ENCODE measurements around the gene SMURF1. TPM values are rescaled to one million over a fixed set of nuclear protein-coding genes. Genes with fewer than 3 reads are reported as not detected.

The SMURF1 gene
- total and polyA plus RNA-seq, 2 of the 8 experiments (the other 6 are each of a cell fraction or from before 2014, with no cell fraction given), result 9.6 to 24.5 TPM

DNA sequence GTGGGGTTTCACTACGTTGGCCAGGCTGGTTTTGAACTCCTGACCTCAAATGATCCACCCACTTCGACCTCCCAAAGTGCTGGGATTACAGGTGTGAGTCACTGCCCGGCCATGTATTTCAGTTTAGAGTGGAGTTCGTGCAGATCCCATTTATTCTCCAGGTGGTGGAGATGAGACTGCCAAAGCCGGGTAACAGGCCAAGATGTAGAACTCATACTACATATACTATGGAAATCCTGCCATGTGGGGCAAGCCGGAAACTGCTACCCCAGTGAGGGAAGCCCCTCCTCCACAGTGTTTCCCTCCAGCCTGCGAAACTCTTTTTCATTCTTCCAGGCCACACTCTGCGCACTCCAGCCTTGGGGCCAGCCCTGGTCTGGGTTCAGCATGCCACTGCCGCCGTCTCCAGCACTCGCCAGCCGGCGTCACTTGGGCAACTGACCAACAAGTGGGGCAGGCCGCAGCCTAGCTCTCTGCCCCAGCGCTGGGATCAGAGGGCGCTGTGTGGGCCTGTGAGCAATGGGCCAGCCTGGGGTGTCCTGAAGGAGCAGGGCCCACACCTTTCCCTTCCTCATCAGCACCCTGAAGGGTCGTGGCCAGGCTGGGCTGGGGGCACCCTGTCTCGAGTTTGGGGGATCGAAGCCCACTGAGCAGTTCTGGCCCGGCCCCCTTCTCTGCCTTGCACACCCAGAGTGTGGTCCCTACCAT is 143.6 kb downstream of the SMURF1 start:
- no peak overlapping the region for H3K56ac ChIP-seq (replicated peaks; ENCODE audit: insufficient read length, low read depth, low read length)
- no peaks in the 10 kb centered on the region for H3K9me3 ChIP-seq (ENCODE audit: insufficient read depth in 2 of 2, low read depth in 1 of 2, low read length in 1 of 2)
- H4K5ac ChIP-seq (ENCODE audit: insufficient read length, low read depth, low read length), result no peak overlapping the region
- no peak overlapping the region for H3K27ac ChIP-seq (ENCODE audit: low read depth, low read length)
- H3K23ac ChIP-seq (ENCODE audit: insufficient read length), result no peak overlapping the region
- DNase-seq (ENCODE audit: low read depth in 1 of 2, low spot score in 2 of 2) (no peak), FAIRE-seq (no peak)
- H2AFZ ChIP-seq (ENCODE audit: low read length), result no peak overlapping the region
- no peak overlapping the region for H3K4ac ChIP-seq (replicated peaks; ENCODE audit: insufficient read length, low read depth, low read length)
- no peak overlapping the region for H3K4me3 ChIP-seq (ENCODE audit: extremely low read depth in 1 of 4, insufficient read depth in 2 of 4, low read depth in 3 of 4, low read length in 4 of 4)
- no peak overlapping the region for H2AK5ac ChIP-seq (ENCODE audit: low read depth, low read length)
- ChIA-PET POLR2A (ENCODE audit: partially characterized antibody) (interaction anchor here (1.4 kb wide), 1 partner anchor 33 kb away, joined by 3 read pairs; no protein-coding TSS in a partner anchor), CTCF (ENCODE audit: partially characterized antibody) (interaction anchor here (1.0 to 1.9 kb wide), 3 partner anchors 8 to 364 kb away, joined by 3 to 4 read pairs (median 3); no protein-coding TSS in a partner anchor)
- no peak overlapping the region for H2BK12ac ChIP-seq (ENCODE audit: low read depth, low read length)
- no peak overlapping the region for H2BK15ac ChIP-seq (ENCODE audit: low read length)
- no peak overlapping the region for H3K14ac ChIP-seq (ENCODE audit: insufficient read length)
- H3K79me2 ChIP-seq (ENCODE audit: control insufficient read depth in 1 of 2, insufficient read depth in 2 of 2, low read length in 2 of 2), result no peaks in the 10 kb centered on the region
- H4K91ac ChIP-seq (replicated peaks; ENCODE audit: insufficient read length, low read length), result no peak overlapping the region
- H4K20me1 ChIP-seq (replicated peaks in 1 of 2; ENCODE audit: control insufficient read depth in 1 of 2, insufficient read depth in 2 of 2, low read length in 2 of 2), result peaks cover 0 to 5% of the 10 kb centered on the region in 2 experiments
- WGBS, 2 experiments (ENCODE audit: extremely low coverage in 1 of 2, insufficient coverage in 1 of 2, insufficient read length in 1 of 2, insufficient replicate concordance in 2 of 2, low coverage in 1 of 2, low lambda C conversion rate in 2 of 2, missing lambda C conversion rate in 1 of 2), result 91% methylated on average over 20 of the region's 20 CpGs; no CpG with 5 or more reads in 1 of the 2 experiments
- H3K9ac ChIP-seq (replicated peaks in 1 of 4; ENCODE audit: extremely low read depth in 1 of 4, low read depth in 3 of 4, low read length in 3 of 4), result no peak overlapping the region
- no peak overlapping the region for H2BK20ac ChIP-seq (ENCODE audit: low read length)
- no peak overlapping the region for H3K18ac ChIP-seq (ENCODE audit: extremely low read depth, low read length)
- H2BK120ac ChIP-seq (replicated peaks; ENCODE audit: low read depth, low read length), result no peak overlapping the region
- H2BK5ac ChIP-seq (ENCODE audit: low read depth, low read length), result no peak overlapping the region
- no peak overlapping the region for H3K4me2 ChIP-seq (ENCODE audit: insufficient read depth in 1 of 2, low read depth in 2 of 2, low read length in 2 of 2)
- no peak overlapping the region for H4K8ac ChIP-seq (ENCODE audit: extremely low read depth, insufficient read depth, low read length)
- H3K79me1 ChIP-seq (ENCODE audit: low read depth, low read length), result no peaks in the 10 kb centered on the region
- H3K27me3 ChIP-seq (replicated peaks in 1 of 4; ENCODE audit: control insufficient read depth in 3 of 4, extremely low read depth in 1 of 4, insufficient read depth in 3 of 4, low read length in 3 of 4), result no peaks in the 10 kb centered on the region
- peaks cover 12 to 44% (median 35%) of the 10 kb centered on the region in 4 experiments; a peak in 5 of 8 replicates for H3K36me3 ChIP-seq (ENCODE audit: control insufficient read depth in 2 of 4, insufficient read depth in 4 of 4, low read length in 3 of 4)
- no peaks in the 10 kb centered on the region for H3K4me1 ChIP-seq (replicated peaks in 1 of 4; ENCODE audit: control insufficient read depth in 3 of 4, insufficient read depth in 4 of 4, low read length in 3 of 4)
- H3K23me2 ChIP-seq (ENCODE audit: low read depth, low read length), result no peaks in the 10 kb centered on the region; the same call in 1 of the 2 replicates
- no peak for TF ChIP-seq BCL11A (IDR thresholded peaks at IDR 0.05; ENCODE audit: low read depth in 2 of 2, low read length in 2 of 2)
- TF ChIP-seq, protein P1, sequence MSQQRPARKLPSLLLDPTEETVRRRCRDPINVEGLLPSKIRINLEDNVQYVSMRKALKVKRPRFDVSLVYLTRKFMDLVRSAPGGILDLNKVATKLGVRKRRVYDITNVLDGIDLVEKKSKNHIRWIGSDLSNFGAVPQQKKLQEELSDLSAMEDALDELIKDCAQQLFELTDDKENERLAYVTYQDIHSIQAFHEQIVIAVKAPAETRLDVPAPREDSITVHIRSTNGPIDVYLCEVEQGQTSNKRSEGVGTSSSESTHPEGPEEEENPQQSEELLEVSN (IDR thresholded peaks at IDR 0.05), result no peak
- no peak for TF ChIP-seq SIRT6 (IDR thresholded peaks at IDR 0.05; ENCODE audit: low read length)
- TF ChIP-seq TBP (IDR thresholded peaks at IDR 0.05; ENCODE audit: low read depth, low read length), result no peak
- no peak for TF ChIP-seq BACH1 (IDR thresholded peaks at IDR 0.05; ENCODE audit: low read length)
- TF ChIP-seq TAF7 (optimal IDR thresholded peaks at IDR 0.05; ENCODE audit: borderline replicate concordance, low read depth, low read length), result no peak

Measured in H1 (cell line).